Inflammatory macrophage treated with lipopolysaccharide for 4 hours (primary cell): ENCODE data around the gene NNT.
"Not testable (repeated sequence)": the region's sequence is repeated elsewhere in the genome, so short reads cannot be mapped to it uniquely, and the experiment has no call there.

Experiments
- DNase-seq: peaks from one replicate; pipeline ENCODE4 v3.0.0-alpha.2; 2020

The NNT gene

DNA sequence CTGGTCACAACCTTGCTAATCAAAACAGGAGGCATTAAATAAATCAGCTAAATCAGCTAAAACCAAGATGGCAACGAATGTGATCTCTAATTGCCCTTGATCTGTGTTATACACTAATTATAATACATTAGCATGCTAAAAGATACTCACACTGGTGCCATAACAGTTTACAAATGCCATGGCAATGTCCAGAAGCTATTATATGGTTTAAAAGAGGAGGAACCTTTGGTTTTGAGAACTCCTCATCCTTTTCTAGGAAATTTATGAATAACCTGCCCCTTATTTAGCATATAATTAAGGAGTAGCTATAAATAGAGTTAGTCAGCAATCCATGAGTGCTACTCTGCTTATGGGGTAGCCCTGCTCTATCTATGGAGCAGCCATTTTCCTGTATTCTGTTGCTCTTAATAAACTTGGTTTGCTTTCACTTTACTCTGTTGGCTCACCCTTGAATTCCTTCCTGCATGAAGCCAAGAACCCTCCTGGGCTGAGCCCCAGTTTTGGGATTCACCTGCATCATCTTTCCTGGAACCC, 18.7 kb upstream of the NNT start:
- DNase-seq: no peak

DNA sequence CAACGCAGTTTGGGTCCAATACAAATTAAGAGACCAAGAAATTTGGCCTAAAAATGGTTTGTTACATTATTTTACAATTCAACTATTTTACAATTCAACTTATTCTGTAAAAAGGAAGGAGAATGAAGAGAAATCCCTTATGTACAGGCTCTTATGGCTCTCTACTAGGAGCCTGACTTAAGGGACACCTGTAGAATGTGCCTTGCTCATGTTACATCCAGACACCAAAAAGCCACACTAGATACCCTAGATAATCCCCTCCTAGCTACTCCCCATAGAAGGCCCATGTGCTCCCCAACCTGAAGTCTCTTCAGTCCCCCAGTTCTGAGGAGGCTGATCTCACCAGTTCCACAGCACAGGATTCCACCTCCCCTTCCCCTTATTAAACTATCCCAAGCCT, 14.1 kb upstream of the NNT start:
- DNase-seq: no peak

DNA sequence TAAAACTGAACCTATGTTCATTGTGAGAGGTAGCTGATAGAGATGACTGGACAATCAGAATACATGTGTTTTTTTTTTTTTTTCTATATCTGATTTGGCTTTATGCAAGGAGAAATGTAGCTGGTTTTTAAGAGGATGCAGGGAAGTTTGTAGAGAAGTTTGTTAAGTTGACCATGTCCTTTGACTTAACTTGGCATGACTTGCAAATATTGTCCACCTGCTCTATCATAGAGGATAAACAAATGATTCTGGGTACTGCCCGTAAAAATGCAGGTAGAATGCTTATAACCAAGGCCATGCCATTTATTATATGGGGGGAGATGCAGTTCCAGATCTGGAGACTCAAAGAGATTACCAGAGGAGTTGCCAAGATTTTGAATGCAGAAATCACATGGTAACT, 13.7 kb upstream of the NNT start:
- DNase-seq: no peak

DNA sequence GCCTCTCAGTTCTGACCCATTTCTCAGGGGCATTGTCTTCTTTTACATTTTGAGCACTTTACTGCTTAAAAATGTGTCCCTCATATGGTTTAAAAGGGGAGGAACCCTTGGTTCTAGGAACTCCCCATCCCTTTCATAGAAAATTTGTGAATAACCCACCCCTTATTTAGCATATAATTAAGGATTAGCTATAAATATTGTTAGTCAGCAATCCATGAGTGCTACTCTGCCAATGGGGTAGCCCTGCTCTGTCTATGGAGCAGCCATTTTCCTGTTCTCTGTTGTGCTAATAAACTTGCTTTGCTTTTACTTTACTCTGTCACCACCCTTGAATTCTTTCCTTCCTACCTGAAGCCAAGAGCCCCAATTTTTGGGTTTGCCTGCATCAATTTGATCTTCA, 12.3 kb upstream of the NNT start:
- DNase-seq: no peak

- DNase-seq: peak; percentile 69
Measured at GRCh38 chr5:43592363-43592762, 10.6 kb upstream of the NNT start.

DNA sequence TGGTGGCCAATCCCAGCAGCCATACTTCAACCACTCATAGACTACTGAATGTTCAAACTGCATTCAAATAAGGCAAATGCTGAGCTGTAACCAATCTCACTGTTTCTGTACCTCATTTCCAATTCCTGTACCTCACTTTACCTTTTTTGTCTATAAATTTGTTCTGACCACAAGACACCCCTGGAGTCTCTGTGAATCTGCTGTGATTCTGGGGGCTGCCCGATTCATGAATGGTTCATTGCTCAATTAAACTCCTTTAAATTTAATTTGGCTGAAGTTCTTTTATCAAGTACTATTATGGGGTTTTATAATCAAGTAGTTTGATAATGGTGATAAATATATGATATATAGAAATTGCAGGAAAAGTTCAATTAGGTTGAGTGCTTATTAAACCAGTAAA, 4.1 kb upstream of the NNT start:
- DNase-seq: not testable (repeated sequence)

DNA sequence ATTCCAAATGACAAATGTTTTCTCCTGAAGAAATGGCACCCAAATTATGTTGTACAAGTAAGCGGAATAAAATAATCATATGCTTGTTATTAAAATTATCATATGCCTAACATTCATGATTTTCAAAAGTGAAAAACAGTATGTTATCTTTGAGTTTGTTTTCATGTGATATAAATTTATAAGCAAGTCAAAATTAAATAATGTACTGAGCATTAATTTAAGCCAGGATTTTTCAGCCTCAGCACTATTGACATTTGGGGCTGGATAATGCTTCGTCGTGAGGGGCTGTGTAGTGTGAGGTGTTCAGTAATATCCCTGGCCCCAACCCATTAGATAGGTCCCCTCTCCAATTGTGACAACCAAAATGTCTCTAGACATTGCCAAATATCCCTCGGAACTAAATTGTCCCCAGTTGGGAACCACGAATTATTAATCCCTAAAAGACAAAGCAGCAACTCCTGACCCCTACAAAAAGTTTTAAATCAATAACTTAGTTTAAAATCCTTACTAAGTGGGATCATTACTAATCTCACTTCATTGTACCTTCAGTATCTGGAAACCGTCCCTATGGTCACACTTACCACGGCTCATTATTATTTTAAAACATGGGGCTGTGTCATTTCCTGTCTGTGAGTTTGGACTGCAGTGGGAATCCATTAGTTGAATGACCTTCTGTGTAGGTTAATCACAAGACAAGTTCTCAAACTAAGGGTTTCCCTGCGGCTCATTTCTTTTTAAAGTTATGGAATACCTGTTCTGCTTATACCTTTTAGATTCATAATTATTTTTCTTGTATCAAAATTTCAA, 1.3 kb upstream of the NNT start:
- peak; percentile 54 for DNase-seq

DNA sequence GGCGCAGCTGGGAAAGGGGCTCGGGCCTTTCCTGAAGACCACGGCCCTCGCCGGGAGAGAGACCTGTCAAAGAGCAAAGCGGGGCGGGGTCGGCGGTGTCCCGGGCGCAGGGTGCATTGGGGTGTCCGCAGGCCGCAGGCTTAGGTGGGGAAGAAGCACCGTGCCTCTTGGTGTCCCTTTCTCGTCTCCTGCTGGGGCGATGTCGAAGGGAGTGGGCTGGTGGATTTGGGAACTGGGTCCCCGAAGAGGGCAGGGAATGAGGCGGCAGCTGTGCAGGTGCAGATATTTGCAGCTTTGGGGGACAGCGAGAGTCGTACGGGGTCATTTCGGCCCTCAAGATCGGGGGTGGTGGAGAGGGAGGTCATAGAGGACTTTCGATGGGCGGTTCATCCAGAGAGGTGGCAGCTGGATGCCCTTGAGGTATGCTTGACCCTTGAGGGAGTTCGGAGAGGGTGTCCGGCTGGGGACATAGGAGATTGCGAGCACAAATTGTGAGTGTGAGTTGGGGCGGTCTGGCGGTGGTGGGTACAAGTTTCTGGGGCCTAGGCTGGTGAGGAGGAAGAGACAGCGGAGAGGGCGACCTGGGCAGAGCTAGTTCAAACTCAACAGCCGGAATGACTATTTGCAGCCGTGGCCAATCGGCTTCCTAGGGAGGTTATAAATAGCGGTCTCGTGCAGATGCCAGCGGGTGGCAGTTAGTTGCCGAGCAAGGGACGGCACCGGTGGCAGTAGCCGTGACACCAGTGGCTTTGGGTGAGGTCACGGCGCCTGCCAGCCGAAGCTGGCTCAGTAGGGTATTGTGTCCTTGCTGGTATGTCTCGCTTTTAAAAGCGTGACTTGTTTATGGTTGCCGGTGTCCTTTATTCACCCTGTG, 601 bp downstream of the NNT start:
- DNase-seq: peak; percentile 86

DNA sequence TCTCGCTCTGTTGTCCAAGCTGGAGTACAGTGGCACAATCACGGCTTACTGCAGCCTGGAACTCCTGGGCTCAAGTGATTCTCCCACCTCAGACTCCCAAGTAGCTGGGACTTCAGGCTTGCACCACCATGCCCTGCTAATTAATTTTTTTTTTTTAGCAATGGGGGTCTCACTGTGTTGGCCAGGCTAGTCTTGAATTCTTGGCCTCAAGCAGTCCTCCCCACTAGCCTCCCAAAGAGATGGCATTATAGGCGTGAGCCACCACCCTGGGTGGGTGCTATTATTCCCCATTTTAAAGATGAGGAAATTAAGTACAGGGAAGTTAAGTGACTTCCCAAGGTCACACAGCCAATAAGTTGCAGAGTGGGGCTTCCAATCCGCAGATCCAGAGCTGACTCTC, 1.7 kb downstream of the NNT start:
- no peak for DNase-seq

- no peak for DNase-seq
Measured at GRCh38 chr5:43606351-43606750, 3.4 kb downstream of the NNT start.

DNA sequence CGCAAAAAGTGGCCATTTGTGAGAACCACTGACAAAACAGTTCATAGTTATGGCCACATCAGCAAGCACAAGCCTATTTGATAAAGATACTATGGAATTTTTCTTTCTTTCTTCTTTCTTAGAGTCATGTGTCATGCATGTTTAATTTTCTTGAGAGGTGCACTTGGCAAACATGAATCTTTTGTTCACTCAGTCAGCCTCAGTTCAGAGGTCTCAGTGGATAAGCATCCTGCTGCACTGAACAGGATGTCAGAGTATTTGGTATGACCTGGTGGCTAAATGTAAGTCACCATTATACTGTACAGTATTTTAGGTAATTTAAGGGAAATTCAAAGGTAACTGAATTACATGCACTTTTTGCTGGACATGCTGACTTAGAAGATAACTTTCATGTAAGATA, 5.4 kb downstream of the NNT start:
- no peak for DNase-seq

DNA sequence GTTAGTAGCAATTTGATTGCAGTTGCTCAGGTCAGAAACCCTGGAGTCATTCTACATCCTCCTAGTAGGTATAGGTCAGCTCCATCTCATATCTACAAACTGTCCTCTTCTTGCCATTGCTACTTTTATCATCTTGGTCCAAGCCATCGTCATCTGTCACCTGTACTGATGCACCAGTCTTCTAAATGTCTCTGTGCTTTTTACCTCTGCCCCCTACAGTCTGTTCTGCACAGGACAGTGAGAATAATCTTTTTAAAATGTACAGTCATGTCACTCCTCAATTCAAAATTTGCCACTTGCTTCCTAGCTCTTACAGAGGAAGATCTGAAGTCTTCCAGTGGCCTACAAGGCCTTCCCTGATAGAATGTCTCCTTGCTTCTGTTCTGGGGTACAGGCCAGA, 6.8 kb downstream of the NNT start:
- DNase-seq: no peak

- DNase-seq: no peak
Measured at GRCh38 chr5:43613370-43613769, 10.4 kb downstream of the NNT start.

DNA sequence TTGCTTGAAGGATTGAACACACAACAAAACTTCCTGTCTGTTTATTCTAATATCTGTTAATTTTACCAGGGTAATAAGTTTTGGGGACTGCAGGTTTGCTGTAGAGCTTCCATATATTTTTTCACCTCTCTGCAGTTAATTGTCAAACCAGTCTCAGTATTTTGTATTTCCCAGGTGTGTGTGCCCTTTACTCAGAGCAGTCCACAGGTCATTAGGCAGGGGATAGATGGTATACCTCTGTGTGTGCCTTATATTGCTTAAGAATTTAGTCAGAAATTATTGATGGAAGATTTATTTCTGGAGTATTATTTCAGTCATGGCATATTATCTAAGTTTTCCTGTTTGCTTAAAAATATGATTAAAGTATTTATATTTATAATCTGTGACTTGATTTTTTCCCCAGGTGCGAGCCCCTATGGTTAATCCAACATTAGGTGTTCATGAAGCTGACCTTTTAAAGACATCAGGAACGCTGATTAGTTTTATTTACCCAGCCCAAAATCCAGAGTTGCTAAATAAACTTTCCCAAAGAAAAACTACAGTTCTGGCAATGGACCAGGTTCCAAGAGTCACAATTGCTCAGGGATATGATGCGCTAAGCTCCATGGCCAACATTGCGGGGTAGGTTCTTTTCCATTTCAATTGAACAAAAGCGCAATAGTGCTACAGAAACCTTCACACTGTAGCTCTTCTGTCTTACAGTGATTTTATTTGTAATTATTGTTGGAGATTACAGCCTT, 12.6 kb downstream of the NNT start:
- DNase-seq: no peak

- no peak for DNase-seq
Measured at GRCh38 chr5:43616535-43616934, 13.6 kb downstream of the NNT start.

GRCh38 chr5:43619380-43619779, 16.4 kb downstream of the NNT start:
- DNase-seq: no peak

DNA sequence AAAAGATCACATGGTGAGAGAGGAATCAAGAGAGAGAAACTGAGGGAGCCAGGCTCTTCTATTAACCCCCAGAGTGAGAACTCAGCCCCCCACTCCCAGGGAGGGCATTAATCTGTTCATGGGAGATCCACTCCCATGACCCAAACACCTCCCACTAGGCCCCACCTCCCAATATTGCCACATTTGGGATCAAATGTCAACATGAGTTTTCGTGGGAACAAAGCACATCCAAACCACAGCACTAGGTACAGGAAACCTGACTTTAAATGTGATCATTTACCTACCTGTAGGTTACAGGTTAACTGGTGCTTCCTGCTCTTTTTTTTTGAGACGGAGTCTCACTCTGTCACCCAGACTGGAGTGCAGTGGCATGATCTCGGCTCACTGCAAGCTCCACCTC, 16.9 kb downstream of the NNT start:
- DNase-seq: no peak

- DNase-seq: no peak
Measured at GRCh38 chr5:43620944-43621505, 18.0 kb downstream of the NNT start.

DNA sequence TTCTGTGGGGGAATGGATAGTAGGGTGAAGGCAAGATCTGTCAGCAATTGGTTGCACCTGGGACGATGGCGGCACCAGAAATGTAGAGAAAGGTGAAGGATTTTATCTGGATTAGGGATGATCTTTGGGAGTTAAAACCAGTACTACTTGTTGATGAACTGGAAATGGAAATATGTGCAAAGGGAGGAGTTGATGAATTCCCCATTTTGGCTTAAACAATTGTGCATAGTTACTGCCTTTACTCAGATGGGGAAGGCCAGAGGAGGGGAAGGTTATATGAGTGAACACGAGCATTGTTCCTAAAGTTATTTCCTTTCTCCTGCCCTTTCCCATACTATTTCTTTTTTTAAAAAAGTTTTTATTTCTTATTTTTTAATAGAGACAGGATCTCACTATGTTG, 19.1 kb downstream of the NNT start:
- no peak for DNase-seq

DNA sequence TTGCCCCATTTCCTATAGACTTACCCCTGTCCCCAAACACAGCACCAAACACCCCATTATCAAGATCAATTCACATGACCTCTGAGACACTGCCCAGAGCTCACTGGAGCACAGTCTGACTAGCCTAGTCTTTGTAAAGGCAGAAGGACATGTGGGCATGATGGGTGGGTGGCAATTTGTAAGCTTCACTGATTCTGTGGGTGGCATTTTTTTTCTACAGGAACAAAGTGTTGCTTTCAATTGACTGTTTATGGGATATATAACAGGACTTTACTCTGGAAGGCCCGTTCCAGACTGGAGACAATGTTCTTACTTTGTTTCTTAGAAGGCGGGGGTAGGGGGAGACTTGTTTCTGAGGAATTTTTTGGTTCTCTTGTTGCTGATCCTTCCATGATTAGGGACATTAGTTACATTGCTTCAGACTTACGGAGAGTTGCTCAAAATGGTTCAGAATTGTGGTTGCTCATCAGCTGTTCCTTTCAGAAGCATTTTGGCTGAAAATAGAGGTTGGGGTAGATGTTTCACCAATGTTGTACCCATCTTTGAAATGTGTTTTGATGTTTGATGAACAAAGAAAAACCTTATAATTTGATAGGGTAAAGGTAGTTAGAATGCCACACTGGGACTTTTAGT, 20.2 kb downstream of the NNT start:
- peak; percentile 48 for DNase-seq

DNA sequence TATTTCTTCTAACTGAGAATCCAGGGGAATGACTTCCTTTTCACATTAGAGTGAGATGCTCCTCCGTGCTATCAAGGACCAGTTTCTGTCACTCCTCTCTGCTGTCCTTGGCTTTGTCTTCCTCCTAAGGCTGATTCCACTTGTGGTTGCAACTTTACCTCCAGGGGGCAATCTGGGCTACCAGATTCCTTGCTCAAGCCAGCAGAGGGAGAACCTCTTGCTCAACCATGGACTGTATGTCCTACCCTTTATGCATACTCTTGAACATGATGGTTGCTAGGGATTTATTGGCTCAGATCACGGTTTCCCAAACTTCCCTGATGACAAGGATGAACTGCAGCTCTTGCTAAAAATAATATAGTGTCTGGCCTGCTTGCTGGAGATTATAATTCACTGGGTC, 24.0 kb downstream of the NNT start:
- peak; percentile 67 for DNase-seq

DNA sequence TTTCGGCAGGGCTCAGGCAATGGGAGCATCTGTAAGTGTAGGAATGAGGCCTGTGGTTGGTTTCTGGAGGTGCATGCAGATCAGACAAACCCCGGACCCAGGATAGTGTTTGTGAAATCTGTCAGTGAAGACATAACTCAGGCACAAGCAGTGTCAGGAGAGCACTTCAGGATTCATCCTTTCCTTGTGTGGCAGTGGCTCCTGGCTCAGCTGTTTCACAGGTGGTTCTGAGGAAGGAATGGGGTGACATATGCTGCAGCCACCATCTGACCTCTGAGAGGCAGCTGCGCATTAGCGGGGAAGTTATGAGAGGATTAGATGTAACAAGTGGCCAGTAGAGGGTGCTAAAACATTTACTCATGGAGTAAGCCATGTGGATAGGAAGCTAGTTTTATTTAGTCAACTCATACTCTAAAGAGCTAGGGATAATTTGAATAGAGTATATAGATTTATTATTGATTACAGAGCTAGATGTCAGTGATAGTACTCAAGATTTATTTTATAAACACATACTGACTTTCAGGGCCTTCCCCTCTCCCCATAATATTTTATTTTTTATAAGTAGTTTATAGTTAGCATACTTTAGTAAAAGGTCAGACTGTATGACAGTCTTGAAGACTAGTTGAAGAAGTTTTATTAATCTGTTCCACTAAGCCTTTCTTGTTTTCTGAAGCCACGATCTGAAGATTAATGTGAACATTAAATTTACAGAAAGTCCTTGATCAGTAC, 28.4 kb downstream of the NNT start:
- peak; percentile 83 for DNase-seq
